GM23338 (cell line): ENCODE data around the gene FAM118B. TPM values are rescaled to one million over a fixed set of nuclear protein-coding genes. Genes with fewer than 3 reads are reported as not detected.

Experiments used
- ATAC-seq: fragments of 200-7000 bp; cut with Tn5 transposase; 3 replicates; pipeline ENCODE4 v1.9.1; 2020
- DNase-seq: peaks from one replicate; pipeline ENCODE4 v3.0.0-alpha.2; 2015; ENCODE audit warnings: low spot score
- H2AFZ ChIP-seq: fragments of 200-600 bp; sonication (generic); 2 replicates; pipeline ENCODE4 v1.8.0; 2016; ENCODE audit warnings: antibody characterized with exemption, mild to moderate bottlenecking, moderate library complexity
- H3F3A ChIP-seq: fragments of 200-600 bp; sonication (generic); replicated peaks from 2 replicates; pipeline ENCODE4 v1.8.0; 2017; ENCODE audit warnings: antibody characterized with exemption, mixed run types, low read depth
- H3K27ac ChIP-seq: fragments of 200-600 bp; sonication (generic); 2 replicates; pipeline ENCODE4 v1.6.1; 2016; ENCODE audit warnings: low read depth
- H3K27me3 ChIP-seq: fragments of 200-600 bp; sonication (generic); 2 replicates; pipeline ENCODE4 v1.8.0; 2016; ENCODE audit warnings: mild to moderate bottlenecking, mixed run types, moderate library complexity; ENCODE audit not compliant: insufficient read depth
- H3K36me3 ChIP-seq: fragments of 200-600 bp; sonication (generic); 2 replicates; pipeline ENCODE4 v1.8.0; 2016; ENCODE audit warnings: mild to moderate bottlenecking; ENCODE audit not compliant: insufficient read depth
- H3K4me1 ChIP-seq: fragments of 200-600 bp; sonication (generic); 2 replicates; pipeline ENCODE4 v1.8.0; 2016; ENCODE audit warnings: mild to moderate bottlenecking, moderate library complexity; ENCODE audit not compliant: insufficient read depth
- H3K4me2 ChIP-seq: fragments of 200-600 bp; sonication (generic); 2 replicates; pipeline ENCODE4 v1.7.1; 2017; ENCODE audit warnings: mixed run types
- H3K4me3 ChIP-seq: fragments of 200-600 bp; sonication (generic); 2 replicates; pipeline ENCODE4 v1.6.1; 2016; ENCODE audit warnings: mixed run types
- H3K79me2 ChIP-seq: fragments of 200-600 bp; sonication (generic); replicated peaks from 2 replicates; pipeline ENCODE4 v1.8.0; 2017; ENCODE audit warnings: mild to moderate bottlenecking; ENCODE audit not compliant: insufficient read depth
- H3K9me2 ChIP-seq: fragments of 200-600 bp; sonication (generic); 2 replicates; pipeline ENCODE4 v1.8.0; 2017; ENCODE audit not compliant: insufficient read depth
- H4K20me1 ChIP-seq: fragments of 200-600 bp; sonication (generic); replicated peaks from 2 replicates; pipeline ENCODE4 v1.8.0; 2017; ENCODE audit warnings: mild to moderate bottlenecking; ENCODE audit not compliant: insufficient read depth
- H3K27ac Mint-ChIP-seq: 2 replicates; pipeline ENCODE4 v1.8.0; 2020; ENCODE audit warnings: inconsistent platforms, mild to moderate bottlenecking, moderate library complexity, mixed read lengths
- H3K27me3 Mint-ChIP-seq: 3 replicates; pipeline ENCODE4 v1.8.0; 2022; ENCODE audit warnings: low read depth, mild to moderate bottlenecking, moderate library complexity, mixed read lengths, inconsistent platforms; ENCODE audit not compliant: insufficient read depth, poor library complexity
- H3K36me3 Mint-ChIP-seq: 3 replicates; pipeline ENCODE4 v1.8.0; 2021; ENCODE audit warnings: low read depth, mild to moderate bottlenecking, inconsistent platforms, moderate library complexity, mixed read lengths
- H3K4me1 Mint-ChIP-seq: 3 replicates; pipeline ENCODE4 v1.8.0; 2020; ENCODE audit warnings: mild to moderate bottlenecking, inconsistent platforms, mixed read lengths
- H3K4me3 Mint-ChIP-seq: 3 replicates; pipeline ENCODE4 v1.8.0; 2021; ENCODE audit warnings: moderate library complexity, mild to moderate bottlenecking, inconsistent platforms, mixed read lengths
- H3K9me3 Mint-ChIP-seq: 3 replicates; pipeline ENCODE4 v1.8.0; 2020; ENCODE audit warnings: moderate library complexity, mild to moderate bottlenecking, inconsistent platforms, mixed read lengths
- CREB1 ChIP-seq: fragments of 250-450 bp; sonication (Bioruptor Pico); IDR thresholded peaks from 2 replicates; pipeline ENCODE4 v1.5.0; 2020; ENCODE audit warnings: low read depth, mild to moderate bottlenecking, moderate library complexity
- ETS1 ChIP-seq: IDR thresholded peaks from 2 replicates; pipeline ENCODE4 v1.6.1; 2016; ENCODE audit warnings: antibody characterized with exemption
- EZH2 ChIP-seq: fragments of 200-600 bp; sonication (generic); IDR thresholded peaks from one replicate; pipeline ENCODE4 v1.8.0; 2017; ENCODE audit warnings: antibody characterized with exemption, mild to moderate bottlenecking, low read depth; ENCODE audit not compliant: unreplicated experiment
- EZH2phosphoT487 ChIP-seq: fragments of 200-600 bp; sonication (generic); IDR thresholded peaks from one replicate; pipeline ENCODE4 v1.8.1; 2018; ENCODE audit warnings: antibody characterized with exemption; ENCODE audit not compliant: unreplicated experiment
- JUNB ChIP-seq: IDR thresholded peaks from one replicate; pipeline ENCODE4 v1.6.1; 2016; ENCODE audit warnings: antibody characterized with exemption; ENCODE audit not compliant: unreplicated experiment
- NANOG ChIP-seq: IDR thresholded peaks from 2 replicates; pipeline ENCODE4 v1.6.1; 2016; ENCODE audit warnings: antibody characterized with exemption, borderline replicate concordance
- POLR2AphosphoS5 ChIP-seq: IDR thresholded peaks from 2 replicates; pipeline ENCODE4 v1.6.1; 2016; ENCODE audit warnings: antibody characterized with exemption, low read depth
- REST ChIP-seq: IDR thresholded peaks from one replicate; pipeline ENCODE4 v1.6.1; 2018; ENCODE audit warnings: antibody characterized with exemption; ENCODE audit not compliant: unreplicated experiment
- STAT1 ChIP-seq: IDR thresholded peaks from one replicate; pipeline ENCODE4 v1.6.1; 2016; ENCODE audit warnings: antibody characterized with exemption; ENCODE audit not compliant: unreplicated experiment
- ZNF114 ChIP-seq: fragments of 250-450 bp; sonication (Bioruptor Pico); IDR thresholded peaks from 2 replicates; pipeline ENCODE4 v1.5.0; 2020; ENCODE audit warnings: mild to moderate bottlenecking, moderate library complexity
- ZNF331 ChIP-seq: fragments of 250-450 bp; sonication (Bioruptor Pico); IDR thresholded peaks from 2 replicates; pipeline ENCODE4 v1.5.0; 2020; ENCODE audit warnings: low read depth, mild to moderate bottlenecking, moderate library complexity
- polyA plus RNA-seq: library from polyadenylated mRNA; unstranded; fragments of >200 nt; fragmentation: Nextera tagmentation; extraction: Ambion mirVana; gene quantifications from 2 replicates; pipeline ENCODE4 v1.2.1, GENCODE V29; 2016
- total RNA-seq: library from RNA; depleted of rRNA; stranded (reverse); fragments of >200 nt; shearing (Covaris generic); gene quantifications from 2 replicates; pipeline ENCODE4 v1.2.3, GENCODE V29; 2014
- TF ChIP-seq, protein P1 (sequence below): fragments of 250-450 bp; sonication (Bioruptor Pico); IDR thresholded peaks from 2 replicates; pipeline ENCODE4 v1.5.0; 2020; ENCODE audit warnings: mild to moderate bottlenecking, moderate library complexity
- TF ChIP-seq, protein P2 (sequence below), 2 experiments: fragments of 200-600 bp in 1 of 2; sonication (generic) in 1 of 2; conservative IDR thresholded peaks; 2 replicates each; pipeline versions ENCODE4 v1.5.1 to v1.6.1; 2016 to 2017; ENCODE audit warnings: antibody characterized with exemption in 2 of 2, low read depth in 2 of 2, mild to moderate bottlenecking in 2 of 2, moderate library complexity in 1 of 2

The FAM118B gene
- total and polyA plus RNA-seq, 2 experiments from 2014 or later = 33.7 to 43.4 TPM

DNA sequence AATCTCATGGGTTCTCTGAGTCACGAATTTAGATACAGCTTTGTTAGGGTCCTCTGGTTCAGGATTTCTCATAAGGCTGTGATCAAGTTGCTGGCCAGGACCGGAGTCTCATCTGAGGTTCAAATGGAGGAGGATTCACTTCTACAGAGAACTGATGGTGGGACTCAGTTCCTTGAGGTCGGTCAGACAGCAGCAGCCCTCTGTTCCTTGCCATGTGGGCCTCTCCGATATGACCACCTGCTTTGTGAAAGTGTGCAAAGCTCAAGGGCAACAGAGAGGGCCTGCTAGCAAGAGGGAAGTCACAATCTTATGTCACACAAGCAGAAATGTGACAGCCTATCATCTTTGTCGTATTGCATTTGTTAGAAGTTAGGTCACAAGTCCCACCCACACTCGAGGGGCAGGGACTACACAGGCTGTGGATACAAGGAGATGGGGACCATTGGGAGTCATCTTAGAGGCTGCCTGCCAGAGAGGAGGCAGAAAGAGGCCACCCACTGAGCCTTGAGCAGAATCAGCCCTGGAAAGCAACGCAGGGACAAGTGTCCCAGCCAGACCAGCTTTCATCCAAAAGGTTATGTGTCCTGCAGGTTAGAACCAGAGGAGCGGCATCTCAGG lies 34.6 kb upstream of the FAM118B start:
- Mint-ChIP-seq H3K4me1 (no peaks in the 10 kb centered on the region; the same call in 2 of the 3 replicates), H3K27ac (no peak overlapping the region), H3K27me3 (peaks cover 8% of the 10 kb centered on the region), H3K9me3 (no peaks in the 10 kb centered on the region), H3K36me3 (no peaks in the 10 kb centered on the region), H3K4me3 (no peak overlapping the region)
- H2AFZ ChIP-seq = no peak overlapping the region
- peaks cover 6% of the 10 kb centered on the region; the same call in 1 of the 2 replicates for H3K4me1 ChIP-seq
- no peaks in the 10 kb centered on the region for H3K36me3 ChIP-seq
- no peaks in the 10 kb centered on the region for H3K9me2 ChIP-seq
- H3F3A ChIP-seq = no peaks in the 10 kb centered on the region
- H3K4me2 ChIP-seq = no peak overlapping the region
- H4K20me1 ChIP-seq = no peaks in the 10 kb centered on the region
- ATAC-seq (no peak), DNase-seq (no peak)
- no peaks in the 10 kb centered on the region for H3K79me2 ChIP-seq
- no peaks in the 10 kb centered on the region for H3K27me3 ChIP-seq
- TF ChIP-seq JUNB (no peak), NANOG (no peak), ZNF114 (no peak), STAT1 (no peak), POLR2AphosphoS5 (no peak), EZH2 (no peak), EZH2phosphoT487 (no peak), CREB1 (CRISPR knock-in tag) (no peak), ETS1 (no peak), ZNF331 (CRISPR knock-in tag) (no peak), REST (no peak)
- TF ChIP-seq, protein P1, sequence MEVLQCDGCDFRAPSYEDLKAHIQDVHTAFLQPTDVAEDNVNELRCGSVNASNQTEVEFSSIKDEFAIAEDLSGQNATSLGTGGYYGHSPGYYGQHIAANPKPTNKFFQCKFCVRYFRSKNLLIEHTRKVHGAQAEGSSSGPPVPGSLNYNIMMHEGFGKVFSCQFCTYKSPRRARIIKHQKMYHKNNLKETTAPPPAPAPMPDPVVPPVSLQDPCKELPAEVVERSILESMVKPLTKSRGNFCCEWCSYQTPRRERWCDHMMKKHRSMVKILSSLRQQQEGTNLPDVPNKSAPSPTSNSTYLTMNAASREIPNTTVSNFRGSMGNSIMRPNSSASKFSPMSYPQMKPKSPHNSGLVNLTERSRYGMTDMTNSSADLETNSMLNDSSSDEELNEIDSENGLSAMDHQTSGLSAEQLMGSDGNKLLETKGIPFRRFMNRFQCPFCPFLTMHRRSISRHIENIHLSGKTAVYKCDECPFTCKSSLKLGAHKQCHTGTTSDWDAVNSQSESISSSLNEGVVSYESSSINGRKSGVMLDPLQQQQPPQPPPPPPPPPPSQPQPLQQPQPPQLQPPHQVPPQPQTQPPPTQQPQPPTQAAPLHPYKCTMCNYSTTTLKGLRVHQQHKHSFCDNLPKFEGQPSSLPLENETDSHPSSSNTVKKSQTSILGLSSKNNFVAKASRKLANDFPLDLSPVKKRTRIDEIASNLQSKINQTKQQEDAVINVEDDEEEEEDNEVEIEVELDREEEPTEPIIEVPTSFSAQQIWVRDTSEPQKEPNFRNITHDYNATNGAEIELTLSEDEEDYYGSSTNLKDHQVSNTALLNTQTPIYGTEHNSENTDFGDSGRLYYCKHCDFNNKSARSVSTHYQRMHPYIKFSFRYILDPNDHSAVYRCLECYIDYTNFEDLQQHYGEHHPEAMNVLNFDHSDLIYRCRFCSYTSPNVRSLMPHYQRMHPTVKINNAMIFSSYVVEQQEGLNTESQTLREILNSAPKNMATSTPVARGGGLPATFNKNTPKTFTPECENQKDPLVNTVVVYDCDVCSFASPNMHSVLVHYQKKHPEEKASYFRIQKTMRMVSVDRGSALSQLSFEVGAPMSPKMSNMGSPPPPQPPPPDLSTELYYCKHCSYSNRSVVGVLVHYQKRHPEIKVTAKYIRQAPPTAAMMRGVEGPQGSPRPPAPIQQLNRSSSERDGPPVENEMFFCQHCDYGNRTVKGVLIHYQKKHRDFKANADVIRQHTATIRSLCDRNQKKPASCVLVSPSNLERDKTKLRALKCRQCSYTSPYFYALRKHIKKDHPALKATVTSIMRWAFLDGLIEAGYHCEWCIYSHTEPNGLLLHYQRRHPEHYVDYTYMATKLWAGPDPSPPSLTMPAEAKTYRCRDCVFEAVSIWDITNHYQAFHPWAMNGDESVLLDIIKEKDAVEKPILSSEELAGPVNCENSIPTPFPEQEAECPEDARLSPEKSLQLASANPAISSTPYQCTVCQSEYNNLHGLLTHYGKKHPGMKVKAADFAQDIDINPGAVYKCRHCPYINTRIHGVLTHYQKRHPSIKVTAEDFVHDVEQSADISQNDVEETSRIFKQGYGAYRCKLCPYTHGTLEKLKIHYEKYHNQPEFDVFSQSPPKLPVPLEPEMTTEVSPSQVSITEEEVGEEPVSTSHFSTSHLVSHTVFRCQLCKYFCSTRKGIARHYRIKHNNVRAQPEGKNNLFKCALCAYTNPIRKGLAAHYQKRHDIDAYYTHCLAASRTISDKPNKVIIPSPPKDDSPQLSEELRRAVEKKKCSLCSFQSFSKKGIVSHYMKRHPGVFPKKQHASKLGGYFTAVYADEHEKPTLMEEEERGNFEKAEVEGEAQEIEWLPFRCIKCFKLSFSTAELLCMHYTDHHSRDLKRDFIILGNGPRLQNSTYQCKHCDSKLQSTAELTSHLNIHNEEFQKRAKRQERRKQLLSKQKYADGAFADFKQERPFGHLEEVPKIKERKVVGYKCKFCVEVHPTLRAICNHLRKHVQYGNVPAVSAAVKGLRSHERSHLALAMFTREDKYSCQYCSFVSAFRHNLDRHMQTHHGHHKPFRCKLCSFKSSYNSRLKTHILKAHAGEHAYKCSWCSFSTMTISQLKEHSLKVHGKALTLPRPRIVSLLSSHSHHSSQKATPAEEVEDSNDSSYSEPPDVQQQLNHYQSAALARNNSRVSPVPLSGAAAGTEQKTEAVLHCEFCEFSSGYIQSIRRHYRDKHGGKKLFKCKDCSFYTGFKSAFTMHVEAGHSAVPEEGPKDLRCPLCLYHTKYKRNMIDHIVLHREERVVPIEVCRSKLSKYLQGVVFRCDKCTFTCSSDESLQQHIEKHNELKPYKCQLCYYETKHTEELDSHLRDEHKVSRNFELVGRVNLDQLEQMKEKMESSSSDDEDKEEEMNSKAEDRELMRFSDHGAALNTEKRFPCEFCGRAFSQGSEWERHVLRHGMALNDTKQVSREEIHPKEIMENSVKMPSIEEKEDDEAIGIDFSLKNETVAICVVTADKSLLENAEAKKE (CRISPR knock-in tag) = no peak
- TF ChIP-seq, protein P2, sequence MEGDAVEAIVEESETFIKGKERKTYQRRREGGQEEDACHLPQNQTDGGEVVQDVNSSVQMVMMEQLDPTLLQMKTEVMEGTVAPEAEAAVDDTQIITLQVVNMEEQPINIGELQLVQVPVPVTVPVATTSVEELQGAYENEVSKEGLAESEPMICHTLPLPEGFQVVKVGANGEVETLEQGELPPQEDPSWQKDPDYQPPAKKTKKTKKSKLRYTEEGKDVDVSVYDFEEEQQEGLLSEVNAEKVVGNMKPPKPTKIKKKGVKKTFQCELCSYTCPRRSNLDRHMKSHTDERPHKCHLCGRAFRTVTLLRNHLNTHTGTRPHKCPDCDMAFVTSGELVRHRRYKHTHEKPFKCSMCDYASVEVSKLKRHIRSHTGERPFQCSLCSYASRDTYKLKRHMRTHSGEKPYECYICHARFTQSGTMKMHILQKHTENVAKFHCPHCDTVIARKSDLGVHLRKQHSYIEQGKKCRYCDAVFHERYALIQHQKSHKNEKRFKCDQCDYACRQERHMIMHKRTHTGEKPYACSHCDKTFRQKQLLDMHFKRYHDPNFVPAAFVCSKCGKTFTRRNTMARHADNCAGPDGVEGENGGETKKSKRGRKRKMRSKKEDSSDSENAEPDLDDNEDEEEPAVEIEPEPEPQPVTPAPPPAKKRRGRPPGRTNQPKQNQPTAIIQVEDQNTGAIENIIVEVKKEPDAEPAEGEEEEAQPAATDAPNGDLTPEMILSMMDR (conservative IDR thresholded peaks at IDR 0.05; ENCODE audit: low read depth in 2 of 2) = no peak
- no peak overlapping the region for H3K4me3 ChIP-seq
- no peak overlapping the region for H3K27ac ChIP-seq
